Hematopoietic multipotent progenitor cell treated with erythropoietin and hydrocortisone succinate and interleukin-3 and kit ligand, for 17 days (in vitro differentiated cells): ENCODE measurements around the gene PCDHGA8.
"Not testable (repeated sequence)": the region's sequence is repeated elsewhere in the genome, so short reads cannot be mapped to it uniquely, and the experiment has no call there.

Source experiments
- DNase-seq: peaks from one replicate; pipeline ENCODE4 v3.0.0-alpha.2; 2015; ENCODE audit warnings: low spot score

PCDHGA8 gene

GRCh38 chr5:141392429-141393198 lies at the start of gene PCDHGA8:
Gene PCDHGA8, plus strand, starts transcription at chr5:141392633. Its CDS starts 181 bp downstream, at chr5:141392814.
- no peak for DNase-seq

- no peak for DNase-seq
Observed at GRCh38 chr5:141342773-141343172, 49.7 kb upstream of the PCDHGA8 start.

GRCh38 chr5:141343242-141343952 lies 49.0 kb upstream of the PCDHGA8 start, which contains the start of gene PCDHGA3:
Gene PCDHGA3, plus strand, starts transcription at chr5:141343829. Its CDS starts 205 bp downstream, at chr5:141344034.
- peak; percentile 13 for DNase-seq

- no peak for DNase-seq
Observed at GRCh38 chr5:141343953-141344463, 48.4 kb upstream of the PCDHGA8 start.

- DNase-seq = no peak
Observed at GRCh38 chr5:141345327-141345726, 47.1 kb upstream of the PCDHGA8 start.

GRCh38 chr5:141346017-141346416 lies 46.4 kb upstream of the PCDHGA8 start:
- not testable (repeated sequence) for DNase-seq

- DNase-seq = no peak
Observed at GRCh38 chr5:141349917-141350619, 42.4 kb upstream of the PCDHGA8 start, which contains the start of gene PCDHGB1. Gene PCDHGB1, plus strand, starts transcription at chr5:141350099. Its CDS starts 162 bp downstream, at chr5:141350261.

GRCh38 chr5:141351591-141351990 lies 40.8 kb upstream of the PCDHGA8 start:
- no peak for DNase-seq

GRCh38 chr5:141354900-141355469 lies 37.4 kb upstream of the PCDHGA8 start, which contains the start of gene PCDHGA4:
Gene PCDHGA4, plus strand, starts transcription at chr5:141355021. Its CDS starts 87 bp downstream, at chr5:141355108.
- no peak for DNase-seq

- DNase-seq = no peak
Observed at GRCh38 chr5:141355641-141356040, 36.8 kb upstream of the PCDHGA8 start.

GRCh38 chr5:141356133-141356532 lies 36.3 kb upstream of the PCDHGA8 start:
- DNase-seq = no peak

GRCh38 chr5:141356950-141357349 lies 35.5 kb upstream of the PCDHGA8 start:
- DNase-seq = no peak

GRCh38 chr5:141359790-141360426 lies 32.5 kb upstream of the PCDHGA8 start, which contains the start of gene PCDHGB2:
Gene PCDHGB2, plus strand, starts transcription at chr5:141359994. Its CDS starts 142 bp downstream, at chr5:141360136.
- DNase-seq = no peak

- DNase-seq = no peak
Observed at GRCh38 chr5:141360685-141361084, 31.7 kb upstream of the PCDHGA8 start.

- DNase-seq = no peak
Observed at GRCh38 chr5:141362719-141363118, 29.7 kb upstream of the PCDHGA8 start.

GRCh38 chr5:141363952-141364660 lies 28.3 kb upstream of the PCDHGA8 start, which contains the start of gene PCDHGA5:
Gene PCDHGA5, plus strand, starts transcription at chr5:141364162. Its CDS starts 169 bp downstream, at chr5:141364331.
- DNase-seq = no peak

GRCh38 chr5:141366016-141366896 lies 26.2 kb upstream of the PCDHGA8 start:
- no peak for DNase-seq

- DNase-seq = no peak
Observed at GRCh38 chr5:141369994-141370848, 22.2 kb upstream of the PCDHGA8 start, which contains the start of gene PCDHGB3. Gene PCDHGB3, plus strand, starts transcription at chr5:141370242. Its CDS starts 153 bp downstream, at chr5:141370395.
